Vagina (tissue), 2 donors: ENCODE measurements around the gene ALDH3B2. TPM values are rescaled to one million over a fixed set of nuclear protein-coding genes. Genes with fewer than 3 reads are reported as not detected.
"Not testable (repeated sequence)": the region's sequence is repeated elsewhere in the genome, so short reads cannot be mapped to it uniquely, and the experiment has no call there.

ENCODE experiments used
- DNase-seq, 2 donors: peaks; one replicate each; pipeline ENCODE4 v3.0.0-alpha.2; 2017; ENCODE audit errors: extremely low spot score in 2 of 2
- H3K27ac ChIP-seq: fragments of 200-600 bp; sonication (generic); one replicate; pipeline ENCODE4 v1.5.1; 2019
- H3K27me3 ChIP-seq: fragments of 200-600 bp; sonication (generic); one replicate; pipeline ENCODE4 v1.5.1; 2019
- H3K36me3 ChIP-seq, 2 donors: fragments of 200-600 bp; sonication (generic); one replicate each; pipeline ENCODE4 v1.5.1; 2017 to 2019
- H3K4me1 ChIP-seq: fragments of 200-600 bp; sonication (generic); one replicate; pipeline ENCODE4 v1.5.1; 2019
- H3K4me3 ChIP-seq, 2 donors: fragments of 200-600 bp; sonication (generic); 1 replicate in 1 of 2; 2 replicates in 1 of 2; pipeline ENCODE4 v1.5.1; 2016 to 2019
- H3K9me3 ChIP-seq: fragments of 200-600 bp; sonication (generic); one replicate; pipeline ENCODE4 v1.5.1; 2019
- POLR2A ChIP-seq, 2 donors: fragments of 450-650 bp; IDR thresholded peaks; one replicate each; pipeline ENCODE4 v1.6.1; 2017; ENCODE audit warnings: antibody characterized with exemption in 2 of 2, mild to moderate bottlenecking in 2 of 2, moderate library complexity in 2 of 2
- POLR2AphosphoS5 ChIP-seq, 2 donors: sonication (generic); formaldehyde crosslinking; IDR thresholded peaks; one replicate each; pipeline ENCODE4 v1.9.0; 2017; ENCODE audit warnings: antibody characterized with exemption in 2 of 2, mild to moderate bottlenecking in 2 of 2, low read depth in 1 of 2; ENCODE audit not compliant: insufficient read depth in 1 of 2
- intact Hi-C: fragments of 100-400 bp; cut with DNase I; formaldehyde crosslinking; loops from one replicate; pipeline ENCODE4 v1.15.1; 2023
- total RNA-seq: library from RNA; depleted of rRNA; stranded (reverse); fragments of >200 nt; gene quantifications from one replicate; pipeline ENCODE4 v1.2.3, GENCODE V29; 2016
- TF ChIP-seq, protein P1 (sequence below), 3 experiments: fragments of 450-650 bp in 2 of 3; fragments of 200-600 bp in 1 of 3; sonication (generic) in 1 of 3; IDR thresholded peaks; one replicate each; pipeline ENCODE4 v1.5.1; 2017 to 2019; ENCODE audit warnings: antibody characterized with exemption in 3 of 3, mild to moderate bottlenecking in 2 of 3, moderate library complexity in 2 of 3

Gene ALDH3B2, protein sequence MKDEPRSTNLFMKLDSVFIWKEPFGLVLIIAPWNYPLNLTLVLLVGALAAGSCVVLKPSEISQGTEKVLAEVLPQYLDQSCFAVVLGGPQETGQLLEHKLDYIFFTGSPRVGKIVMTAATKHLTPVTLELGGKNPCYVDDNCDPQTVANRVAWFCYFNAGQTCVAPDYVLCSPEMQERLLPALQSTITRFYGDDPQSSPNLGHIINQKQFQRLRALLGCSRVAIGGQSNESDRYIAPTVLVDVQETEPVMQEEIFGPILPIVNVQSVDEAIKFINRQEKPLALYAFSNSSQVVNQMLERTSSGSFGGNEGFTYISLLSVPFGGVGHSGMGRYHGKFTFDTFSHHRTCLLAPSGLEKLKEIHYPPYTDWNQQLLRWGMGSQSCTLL
- total RNA-seq: 19.9 TPM

DNA sequence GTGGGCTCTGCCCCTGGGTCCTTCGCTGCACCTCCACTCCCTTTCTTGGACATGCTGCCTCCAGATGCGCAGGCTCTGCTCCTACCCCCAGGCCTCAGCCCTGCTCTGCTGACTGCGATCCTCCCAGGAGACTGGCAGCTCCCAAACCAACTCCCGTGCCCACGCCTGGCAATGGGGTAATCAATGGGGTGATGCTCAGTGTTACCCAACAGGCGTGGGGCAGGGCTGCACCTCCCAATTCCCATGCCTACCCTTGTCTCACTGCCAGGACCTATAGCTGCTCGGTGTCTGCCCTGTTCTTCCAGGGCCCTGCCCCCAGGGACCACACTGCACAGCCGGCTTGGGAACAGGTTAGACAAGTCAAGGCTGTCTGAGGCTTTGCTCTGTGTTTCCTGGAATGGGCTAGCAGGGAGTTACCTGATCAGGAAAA, at the start of gene ALDH3B2:
TSS of gene ALDH3B2 (minus strand) at position 182 of the 430 bp plus-strand sequence. CDS start 7,688 bp downstream, outside the sequence.
- intact Hi-C loops: no loop called here
- no peaks in the 10 kb centered on the region for H3K4me1 ChIP-seq
- H3K36me3 ChIP-seq: no peaks in the 10 kb centered on the region

DNA sequence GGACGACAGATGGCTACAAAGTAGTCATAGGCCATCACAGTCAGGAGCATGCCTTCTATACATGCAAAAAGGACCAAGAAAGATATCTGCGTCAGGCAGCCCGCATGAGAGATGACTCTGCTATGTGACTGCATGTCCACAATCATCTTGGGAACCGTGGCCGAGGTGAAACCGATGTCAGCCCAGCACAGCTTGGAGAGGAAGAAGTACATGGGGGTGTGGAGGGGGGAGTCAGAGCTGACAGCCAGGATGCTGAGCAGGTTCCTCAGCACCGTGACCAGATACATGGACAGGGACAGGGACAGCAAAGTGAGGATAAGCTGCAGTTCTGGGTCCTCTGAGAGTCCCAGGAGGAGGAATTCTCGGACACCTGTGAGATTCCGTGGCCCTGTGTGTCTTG, 48.6 kb upstream of the ALDH3B2 start:
- H3K27me3 ChIP-seq, H3K4me1 ChIP-seq, H3K36me3 ChIP-seq, DNase-seq, H3K27ac ChIP-seq, H3K4me3 ChIP-seq, H3K9me3 ChIP-seq, intact Hi-C loops: not testable (repeated sequence)

More for the DNA sequence above, at the start of gene ALDH3B2:
- H3K27me3 ChIP-seq: no peaks in the 10 kb centered on the region
- DNase-seq: no peak
- H3K27ac ChIP-seq: peak within 1 kb of the TSS; percentile 30
- TF ChIP-seq POLR2A (IDR thresholded peaks at IDR 0.05) (no peak), POLR2AphosphoS5 (IDR thresholded peaks at IDR 0.05; ENCODE audit: insufficient read depth in 1 of 2, low read depth in 1 of 2) (peak; percentile 66 to 74)
- TF ChIP-seq, protein P1, sequence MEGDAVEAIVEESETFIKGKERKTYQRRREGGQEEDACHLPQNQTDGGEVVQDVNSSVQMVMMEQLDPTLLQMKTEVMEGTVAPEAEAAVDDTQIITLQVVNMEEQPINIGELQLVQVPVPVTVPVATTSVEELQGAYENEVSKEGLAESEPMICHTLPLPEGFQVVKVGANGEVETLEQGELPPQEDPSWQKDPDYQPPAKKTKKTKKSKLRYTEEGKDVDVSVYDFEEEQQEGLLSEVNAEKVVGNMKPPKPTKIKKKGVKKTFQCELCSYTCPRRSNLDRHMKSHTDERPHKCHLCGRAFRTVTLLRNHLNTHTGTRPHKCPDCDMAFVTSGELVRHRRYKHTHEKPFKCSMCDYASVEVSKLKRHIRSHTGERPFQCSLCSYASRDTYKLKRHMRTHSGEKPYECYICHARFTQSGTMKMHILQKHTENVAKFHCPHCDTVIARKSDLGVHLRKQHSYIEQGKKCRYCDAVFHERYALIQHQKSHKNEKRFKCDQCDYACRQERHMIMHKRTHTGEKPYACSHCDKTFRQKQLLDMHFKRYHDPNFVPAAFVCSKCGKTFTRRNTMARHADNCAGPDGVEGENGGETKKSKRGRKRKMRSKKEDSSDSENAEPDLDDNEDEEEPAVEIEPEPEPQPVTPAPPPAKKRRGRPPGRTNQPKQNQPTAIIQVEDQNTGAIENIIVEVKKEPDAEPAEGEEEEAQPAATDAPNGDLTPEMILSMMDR (IDR thresholded peaks at IDR 0.05): no peak
- H3K4me3 ChIP-seq: peak within 1 kb of the TSS in 1 of 2 donors; percentile 20
- H3K9me3 ChIP-seq: no peaks in the 10 kb centered on the region

DNA sequence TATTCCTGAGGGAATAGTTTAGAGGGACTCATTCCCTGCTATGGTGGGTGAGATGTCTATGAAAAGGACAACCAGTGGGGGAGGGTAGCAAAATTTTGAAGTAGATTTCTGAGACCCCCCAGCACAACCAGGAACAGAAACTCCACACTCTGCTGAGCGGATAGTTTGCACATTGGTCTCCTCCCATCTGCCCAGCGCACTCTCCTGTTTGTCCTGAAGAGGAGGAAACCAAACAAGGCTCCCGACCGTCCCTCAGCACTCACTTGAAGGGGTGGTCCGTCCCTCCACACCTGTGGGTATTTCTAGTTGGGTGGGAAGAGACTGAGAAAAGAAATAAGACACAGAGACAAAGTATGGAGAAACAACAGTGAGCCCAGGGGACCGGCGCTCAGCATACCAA, 41.8 kb upstream of the ALDH3B2 start:
- intact Hi-C loops, H3K4me1 ChIP-seq, H3K27ac ChIP-seq, H3K27me3 ChIP-seq, DNase-seq, H3K4me3 ChIP-seq, H3K36me3 ChIP-seq, H3K9me3 ChIP-seq: not testable (repeated sequence)

DNA sequence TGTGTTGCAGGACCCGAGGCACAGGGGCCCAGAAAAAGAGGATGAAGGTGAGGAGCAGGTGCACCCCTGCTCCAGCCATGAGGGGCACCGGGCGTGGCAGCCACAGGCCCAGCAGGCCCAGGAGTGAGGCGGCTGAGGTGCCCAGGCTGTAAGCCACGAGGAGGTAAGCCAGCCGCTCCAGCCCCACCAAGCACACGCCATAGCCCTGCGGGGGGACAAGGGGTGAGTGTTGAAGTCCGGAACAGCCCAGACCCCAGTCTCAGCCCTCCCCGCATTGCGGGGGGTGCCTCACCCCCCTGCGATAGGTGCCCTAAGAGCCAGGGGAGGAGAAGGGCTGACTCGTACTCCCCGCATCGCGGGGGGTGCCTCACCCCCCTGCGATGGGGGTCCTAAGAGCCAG, 41.4 kb upstream of the ALDH3B2 start:
- intact Hi-C loops, H3K4me1 ChIP-seq, H3K9me3 ChIP-seq, H3K27ac ChIP-seq, H3K27me3 ChIP-seq, DNase-seq, H3K36me3 ChIP-seq, H3K4me3 ChIP-seq: not testable (repeated sequence)

DNA sequence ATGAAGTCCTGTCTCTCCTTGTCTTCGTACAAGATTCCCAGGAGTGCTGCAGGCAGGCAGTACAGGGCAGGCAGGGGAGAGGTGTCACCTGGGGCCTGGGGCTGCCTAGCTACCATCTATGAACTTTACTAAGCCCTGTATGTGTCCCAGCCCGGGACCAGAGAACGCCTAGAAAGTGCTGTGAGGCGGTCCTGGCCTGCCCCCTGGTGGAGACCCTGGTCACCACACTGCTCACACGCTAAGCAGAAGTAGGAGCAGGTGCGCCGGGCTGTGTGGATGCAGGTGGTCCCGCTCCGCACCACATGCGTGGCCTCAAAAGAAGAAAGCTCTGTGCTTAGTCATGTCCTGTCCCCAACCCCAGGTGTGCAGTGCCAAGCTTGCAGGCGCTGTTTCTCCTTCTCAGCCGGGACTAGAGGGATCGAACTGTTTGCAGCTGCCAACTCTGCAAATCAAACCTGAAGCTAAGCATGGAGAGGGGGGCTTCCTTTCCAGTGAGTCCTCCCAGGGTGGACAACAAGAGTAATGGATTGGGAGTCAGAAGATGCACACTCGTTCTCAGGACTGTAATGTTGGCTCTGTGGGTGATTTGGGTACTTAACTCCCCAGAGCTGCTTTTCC, 39.6 kb upstream of the ALDH3B2 start:
- H3K4me3 ChIP-seq, H3K27me3 ChIP-seq, H3K4me1 ChIP-seq, H3K27ac ChIP-seq, DNase-seq, H3K36me3 ChIP-seq, H3K9me3 ChIP-seq, intact Hi-C loops: not testable (repeated sequence)
- TF ChIP-seq, protein P1 (IDR thresholded peaks at IDR 0.05): peak in 2 of 3 experiments; percentile 4 to 17

DNA sequence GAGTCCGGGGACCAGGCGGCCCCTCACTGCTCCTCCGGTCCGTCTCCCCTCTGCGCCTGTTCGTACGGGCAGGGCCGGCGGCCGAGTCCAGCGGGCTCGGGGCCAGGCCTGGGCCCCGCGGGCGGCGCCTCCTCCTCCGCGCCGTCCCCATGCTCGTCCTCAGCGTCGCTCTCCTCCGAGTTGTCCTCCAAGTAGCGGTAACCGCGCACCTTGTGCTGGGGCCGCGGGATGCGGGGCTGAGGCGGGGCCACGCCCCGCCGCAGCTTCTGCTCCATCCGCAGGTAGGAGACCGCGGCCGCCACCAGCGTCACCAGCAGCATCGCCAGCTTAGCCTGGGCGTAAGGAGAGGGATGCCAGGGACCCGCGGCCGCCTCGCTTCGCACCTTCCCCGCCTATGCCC, 37.3 kb upstream of the ALDH3B2 start:
- H3K4me1 ChIP-seq, H3K27me3 ChIP-seq, intact Hi-C loops, DNase-seq, H3K27ac ChIP-seq, H3K36me3 ChIP-seq, H3K9me3 ChIP-seq: not testable (repeated sequence)
- H3K4me3 ChIP-seq: peak overlapping the region in 1 of 2 donors; percentile 6

DNA sequence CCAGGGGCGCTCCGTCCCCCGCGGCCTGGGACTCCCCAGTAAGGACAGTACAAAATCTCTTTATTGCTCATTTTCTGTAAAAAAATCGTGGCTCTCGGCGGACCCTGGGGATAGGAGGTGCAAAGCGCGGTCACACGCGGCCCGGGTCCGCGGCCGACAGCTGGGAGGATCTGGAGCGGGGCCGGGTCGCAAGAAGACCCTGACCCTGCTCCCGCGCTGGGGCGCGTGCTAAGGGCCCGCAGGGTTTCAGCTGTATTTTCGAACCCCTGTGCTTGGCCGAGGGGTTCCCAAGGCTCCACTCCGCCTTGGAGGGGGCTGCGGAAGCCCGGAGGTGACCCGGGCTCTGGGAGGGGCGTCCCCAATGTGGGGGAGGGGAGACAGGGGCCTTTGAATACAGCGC, 36.8 kb upstream of the ALDH3B2 start:
- H3K27ac ChIP-seq, H3K9me3 ChIP-seq, H3K27me3 ChIP-seq, H3K4me1 ChIP-seq, DNase-seq, intact Hi-C loops, H3K36me3 ChIP-seq: not testable (repeated sequence)
- H3K4me3 ChIP-seq: peak overlapping the region in 1 of 2 donors; percentile 6

DNA sequence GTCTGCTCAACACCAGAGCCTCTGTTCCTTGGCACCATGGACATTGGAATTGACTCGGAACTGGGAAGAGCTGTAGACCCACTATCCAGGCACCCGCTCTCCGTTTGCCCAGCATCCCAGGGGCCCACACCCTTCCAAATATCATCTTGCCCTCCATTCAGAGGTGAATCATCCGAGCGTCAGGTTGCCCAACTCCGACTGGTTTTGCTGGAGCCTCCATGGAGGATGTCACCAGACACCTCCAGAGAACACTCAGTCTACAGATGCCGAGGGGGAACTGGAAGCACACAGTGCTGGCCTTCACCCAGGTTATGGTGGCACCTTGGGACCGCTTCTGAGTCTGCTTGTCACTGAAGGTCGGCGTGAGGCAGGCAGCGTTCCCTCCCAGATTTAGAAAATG, 35.4 kb upstream of the ALDH3B2 start:
- H3K27me3 ChIP-seq, H3K36me3 ChIP-seq, H3K9me3 ChIP-seq, intact Hi-C loops, DNase-seq, H3K4me3 ChIP-seq, H3K4me1 ChIP-seq, H3K27ac ChIP-seq: not testable (repeated sequence)
